Vagina (tissue), 2 donors: ENCODE data around the gene KAZN. TPM values are rescaled to one million over a fixed set of nuclear protein-coding genes. Genes with fewer than 3 reads are reported as not detected.

ENCODE experiments used
- DNase-seq, 2 donors: peaks; one replicate each; pipeline ENCODE4 v3.0.0-alpha.2; 2017; ENCODE audit errors: extremely low spot score in 2 of 2
- H3K27ac ChIP-seq: fragments of 200-600 bp; sonication (generic); one replicate; pipeline ENCODE4 v1.5.1; 2019
- H3K27me3 ChIP-seq: fragments of 200-600 bp; sonication (generic); one replicate; pipeline ENCODE4 v1.5.1; 2019
- H3K36me3 ChIP-seq, 2 donors: fragments of 200-600 bp; sonication (generic); one replicate each; pipeline ENCODE4 v1.5.1; 2017 to 2019
- H3K4me1 ChIP-seq: fragments of 200-600 bp; sonication (generic); one replicate; pipeline ENCODE4 v1.5.1; 2019
- H3K4me3 ChIP-seq, 2 donors: fragments of 200-600 bp; sonication (generic); 1 replicate in 1 of 2; 2 replicates in 1 of 2; pipeline ENCODE4 v1.5.1; 2016 to 2019
- H3K9me3 ChIP-seq: fragments of 200-600 bp; sonication (generic); one replicate; pipeline ENCODE4 v1.5.1; 2019
- CTCF ChIP-seq, 3 experiments: fragments of 450-650 bp in 2 of 3; fragments of 200-600 bp in 1 of 3; sonication (generic) in 1 of 3; IDR thresholded peaks; one replicate each; pipeline ENCODE4 v1.5.1; 2017 to 2019; ENCODE audit warnings: antibody characterized with exemption in 3 of 3, mild to moderate bottlenecking in 2 of 3, moderate library complexity in 2 of 3
- POLR2A ChIP-seq, 2 donors: fragments of 450-650 bp; IDR thresholded peaks; one replicate each; pipeline ENCODE4 v1.6.1; 2017; ENCODE audit warnings: antibody characterized with exemption in 2 of 2, mild to moderate bottlenecking in 2 of 2, moderate library complexity in 2 of 2
- POLR2AphosphoS5 ChIP-seq, 2 donors: sonication (generic); formaldehyde crosslinking; IDR thresholded peaks; one replicate each; pipeline ENCODE4 v1.9.0; 2017; ENCODE audit warnings: antibody characterized with exemption in 2 of 2, mild to moderate bottlenecking in 2 of 2, low read depth in 1 of 2; ENCODE audit not compliant: insufficient read depth in 1 of 2
- intact Hi-C: fragments of 100-400 bp; cut with DNase I; formaldehyde crosslinking; loops from one replicate; pipeline ENCODE4 v1.15.1; 2023
- total RNA-seq: library from RNA; depleted of rRNA; stranded (reverse); fragments of >200 nt; gene quantifications from one replicate; pipeline ENCODE4 v1.2.3, GENCODE V29; 2016

The KAZN gene
- total RNA-seq, 1 donor from 2014 or later, result 29.5 TPM

GRCh38 chr1:14853518-14853917, 255.0 kb downstream of the KAZN start:
- intact Hi-C loops, result no loop called here

GRCh38 chr1:14855268-14855667, 256.8 kb downstream of the KAZN start:
- no peaks in the 10 kb centered on the region for H3K36me3 ChIP-seq
- intact Hi-C loops, result no loop called here
- H3K27me3 ChIP-seq, result no peaks in the 10 kb centered on the region
- H3K4me1 ChIP-seq, result peaks cover 3% of the 10 kb centered on the region
- no peak overlapping the region for H3K4me3 ChIP-seq
- TF ChIP-seq POLR2A (IDR thresholded peaks at IDR 0.05), result no peak
- DNase-seq, result no peak
- H3K27ac ChIP-seq, result no peak overlapping the region
- no peaks in the 10 kb centered on the region for H3K9me3 ChIP-seq

More at GRCh38 chr1:14853518-14853917, 255.0 kb downstream of the KAZN start:
- no peaks in the 10 kb centered on the region for H3K36me3 ChIP-seq
- H3K4me1 ChIP-seq, result peaks cover 7% of the 10 kb centered on the region
- no peak overlapping the region for H3K27ac ChIP-seq
- no peaks in the 10 kb centered on the region for H3K9me3 ChIP-seq
- H3K27me3 ChIP-seq, result no peaks in the 10 kb centered on the region
- DNase-seq, result no peak
- TF ChIP-seq POLR2AphosphoS5 (IDR thresholded peaks at IDR 0.05; ENCODE audit: insufficient read depth in 1 of 2, low read depth in 1 of 2) (no peak), POLR2A (IDR thresholded peaks at IDR 0.05) (no peak), CTCF (IDR thresholded peaks at IDR 0.05) (no peak)
- H3K4me3 ChIP-seq, result no peak overlapping the region

GRCh38 chr1:14855801-14856200, 257.3 kb downstream of the KAZN start:
- Histone ChIP-seq H3K27ac (no peak overlapping the region), H3K4me3 (no peak overlapping the region), H3K36me3 (no peaks in the 10 kb centered on the region), H3K27me3 (no peaks in the 10 kb centered on the region), H3K4me1 (no peaks in the 10 kb centered on the region), H3K9me3 (no peaks in the 10 kb centered on the region)
- no peak for DNase-seq
- no peak for TF ChIP-seq POLR2A (IDR thresholded peaks at IDR 0.05)
- TF ChIP-seq CTCF (IDR thresholded peaks at IDR 0.05), result no peak
- TF ChIP-seq POLR2AphosphoS5 (IDR thresholded peaks at IDR 0.05; ENCODE audit: insufficient read depth in 1 of 2, low read depth in 1 of 2), result no peak
- intact Hi-C loops, result no loop called here

GRCh38 chr1:14857436-14858195, 259.1 kb downstream of the KAZN start:
- Histone ChIP-seq H3K27me3 (no peaks in the 10 kb centered on the region), H3K9me3 (no peaks in the 10 kb centered on the region), H3K27ac (no peak overlapping the region), H3K36me3 (no peaks in the 10 kb centered on the region), H3K4me3 (no peak overlapping the region), H3K4me1 (no peaks in the 10 kb centered on the region)
- intact Hi-C loops, result no loop called here
- no peak for DNase-seq
- TF ChIP-seq CTCF (IDR thresholded peaks at IDR 0.05) (no peak), POLR2A (IDR thresholded peaks at IDR 0.05) (no peak), POLR2AphosphoS5 (IDR thresholded peaks at IDR 0.05; ENCODE audit: insufficient read depth in 1 of 2, low read depth in 1 of 2) (no peak)

GRCh38 chr1:14862114-14862771, 263.8 kb downstream of the KAZN start:
- Histone ChIP-seq H3K36me3 (no peaks in the 10 kb centered on the region), H3K9me3 (no peaks in the 10 kb centered on the region), H3K4me1 (no peaks in the 10 kb centered on the region), H3K27me3 (no peaks in the 10 kb centered on the region), H3K4me3 (no peak overlapping the region), H3K27ac (no peak overlapping the region)
- intact Hi-C loops, result no loop called here
- DNase-seq, result no peak
- no peak for TF ChIP-seq POLR2A (IDR thresholded peaks at IDR 0.05)
- TF ChIP-seq CTCF (IDR thresholded peaks at IDR 0.05), result no peak
- no peak for TF ChIP-seq POLR2AphosphoS5 (IDR thresholded peaks at IDR 0.05; ENCODE audit: insufficient read depth in 1 of 2, low read depth in 1 of 2)
